Measurements from ENCODE around the gene SH3RF3.

DNA sequence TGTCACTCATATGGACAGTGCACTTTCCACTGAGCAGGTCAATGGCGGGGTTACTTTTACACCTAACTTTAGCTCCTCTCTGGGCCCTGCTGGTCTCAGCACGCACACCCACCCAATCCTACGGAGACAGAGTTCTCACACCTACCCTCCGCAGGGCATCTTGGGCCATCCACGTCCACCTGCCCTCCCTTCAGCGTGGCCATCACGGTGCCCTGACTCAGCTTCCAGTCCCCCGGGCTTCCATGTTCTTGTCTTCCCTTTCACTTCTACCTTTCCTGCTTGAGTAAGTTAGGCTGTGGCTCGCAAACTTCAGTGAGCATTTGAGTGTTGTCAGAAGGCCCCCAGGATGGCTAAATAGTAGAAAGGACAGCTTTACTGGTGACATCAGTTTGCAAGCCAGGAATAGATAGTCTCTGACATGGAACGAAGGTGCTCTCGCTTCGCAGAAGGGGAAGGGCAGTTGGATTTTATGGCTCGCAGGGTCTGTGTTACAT, 252.4 kb downstream of the SH3RF3 start:
- TF ChIP-seq POLR2AphosphoS5 (IDR thresholded peaks at IDR 0.05; ENCODE audit: low read depth, low read length) = no peak
- no peak for TF ChIP-seq POU2F2 (IDR thresholded peaks at IDR 0.05; ENCODE audit: low read depth, low read length)
- no peak for TF ChIP-seq TAF1 (IDR thresholded peaks at IDR 0.05; ENCODE audit: low read depth, low read length)
- TF ChIP-seq SPI1 (IDR thresholded peaks at IDR 0.05; ENCODE audit: low read depth, low read length) = no peak
